A549 (cell line): ENCODE measurements around the gene PRDX2.

Experiments
- CHD2 ChIP-seq: fragments of 150-350 bp; IDR thresholded peaks from 2 replicates; pipeline ENCODE4 v1.6.1; 2014; ENCODE audit warnings: low read length; ENCODE audit not compliant: partially characterized antibody
- CTCF ChIP-seq: fragments of >200 bp; sonication (Bioruptor Twin); formaldehyde crosslinking; IDR thresholded peaks from 3 replicates; pipeline ENCODE4 v1.5.1; 2016
- EHMT2 ChIP-seq: fragments of 200-600 bp; sonication (generic); IDR thresholded peaks from 2 replicates; pipeline ENCODE4 v1.6.1; 2016; ENCODE audit warnings: antibody characterized with exemption, low read depth, mild to moderate bottlenecking, moderate library complexity
- ELK1 ChIP-seq: fragments of 150-350 bp; IDR thresholded peaks from 2 replicates; pipeline ENCODE4 v1.6.1; 2014; ENCODE audit warnings: low read depth, mild to moderate bottlenecking, low read length
- POLR2A ChIP-seq: IDR thresholded peaks from 2 replicates; pipeline ENCODE4 v1.6.1; 2012; ENCODE audit warnings: mild to moderate bottlenecking, low read length
- TF ChIP-seq, protein P1 (sequence below): fragments of 200-600 bp; sonication (generic); IDR thresholded peaks from 2 replicates; pipeline ENCODE4 v1.6.1; 2016; ENCODE audit warnings: antibody characterized with exemption, mild to moderate bottlenecking, moderate library complexity

GRCh38 chr19:12783291-12783848 lies 18.2 kb downstream of the PRDX2 start:
- TF ChIP-seq CTCF = no peak
- TF ChIP-seq CHD2 = no peak
- peak; percentile 14; the same call in 1 of the 2 replicates for TF ChIP-seq POLR2A
- no peak for TF ChIP-seq EHMT2
- no peak for TF ChIP-seq ELK1
- TF ChIP-seq, protein P1, sequence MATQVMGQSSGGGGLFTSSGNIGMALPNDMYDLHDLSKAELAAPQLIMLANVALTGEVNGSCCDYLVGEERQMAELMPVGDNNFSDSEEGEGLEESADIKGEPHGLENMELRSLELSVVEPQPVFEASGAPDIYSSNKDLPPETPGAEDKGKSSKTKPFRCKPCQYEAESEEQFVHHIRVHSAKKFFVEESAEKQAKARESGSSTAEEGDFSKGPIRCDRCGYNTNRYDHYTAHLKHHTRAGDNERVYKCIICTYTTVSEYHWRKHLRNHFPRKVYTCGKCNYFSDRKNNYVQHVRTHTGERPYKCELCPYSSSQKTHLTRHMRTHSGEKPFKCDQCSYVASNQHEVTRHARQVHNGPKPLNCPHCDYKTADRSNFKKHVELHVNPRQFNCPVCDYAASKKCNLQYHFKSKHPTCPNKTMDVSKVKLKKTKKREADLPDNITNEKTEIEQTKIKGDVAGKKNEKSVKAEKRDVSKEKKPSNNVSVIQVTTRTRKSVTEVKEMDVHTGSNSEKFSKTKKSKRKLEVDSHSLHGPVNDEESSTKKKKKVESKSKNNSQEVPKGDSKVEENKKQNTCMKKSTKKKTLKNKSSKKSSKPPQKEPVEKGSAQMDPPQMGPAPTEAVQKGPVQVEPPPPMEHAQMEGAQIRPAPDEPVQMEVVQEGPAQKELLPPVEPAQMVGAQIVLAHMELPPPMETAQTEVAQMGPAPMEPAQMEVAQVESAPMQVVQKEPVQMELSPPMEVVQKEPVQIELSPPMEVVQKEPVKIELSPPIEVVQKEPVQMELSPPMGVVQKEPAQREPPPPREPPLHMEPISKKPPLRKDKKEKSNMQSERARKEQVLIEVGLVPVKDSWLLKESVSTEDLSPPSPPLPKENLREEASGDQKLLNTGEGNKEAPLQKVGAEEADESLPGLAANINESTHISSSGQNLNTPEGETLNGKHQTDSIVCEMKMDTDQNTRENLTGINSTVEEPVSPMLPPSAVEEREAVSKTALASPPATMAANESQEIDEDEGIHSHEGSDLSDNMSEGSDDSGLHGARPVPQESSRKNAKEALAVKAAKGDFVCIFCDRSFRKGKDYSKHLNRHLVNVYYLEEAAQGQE = no peak
